Adrenal gland (tissue), 5 donors: ENCODE data around the gene NOC4L.

Source experiments
- CTCF ChIP-seq, 6 experiments: fragments of 450-650 bp in 4 of 6; fragments of 200-600 bp in 2 of 6; sonication (generic) in 1 of 6; IDR thresholded peaks; 1 replicate in 5 of 6; 2 replicates in 1 of 6; pipeline versions ENCODE4 v1.5.1 to v1.8.0; 2016 to 2021; ENCODE audit warnings: antibody characterized with exemption in 6 of 6, mild to moderate bottlenecking in 2 of 6, moderate library complexity in 1 of 6
- POLR2A ChIP-seq, 2 donors: fragments of 450-650 bp; IDR thresholded peaks; one replicate each; pipeline ENCODE4 v1.6.1; 2017; ENCODE audit warnings: antibody characterized with exemption in 2 of 2, mild to moderate bottlenecking in 2 of 2, moderate library complexity in 1 of 2
- donor health status: DM: no; HTN: no; CAD: no.

DNA sequence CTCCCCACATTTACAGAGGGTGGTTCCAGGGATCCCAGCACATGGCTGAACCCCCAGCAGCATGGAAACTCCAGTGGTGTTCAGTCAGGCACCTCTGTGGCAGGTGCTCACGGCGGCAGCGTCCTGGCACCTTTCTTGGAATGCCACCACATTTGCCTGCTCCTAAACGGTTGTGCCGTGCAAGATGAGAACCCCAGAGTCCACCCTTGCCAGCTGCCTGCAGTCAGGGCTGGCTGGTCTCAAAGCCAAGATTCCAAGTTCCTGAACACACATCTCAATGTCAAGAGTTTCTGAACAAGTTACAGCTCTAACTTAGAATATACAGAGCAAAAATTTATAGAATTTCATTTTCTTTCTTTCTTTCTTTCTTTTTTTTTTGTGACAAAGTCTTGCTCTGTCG is 38.8 kb upstream of the NOC4L start:
- TF ChIP-seq CTCF (IDR thresholded peaks at IDR 0.05) (no peak), POLR2A (IDR thresholded peaks at IDR 0.05) (no peak)
